ENCODE measurements around the gene COL23A1. TPM values are rescaled to one million over a fixed set of nuclear protein-coding genes. Genes with fewer than 3 reads are reported as not detected.

Gene COL23A1
- total RNA-seq, 1 donor from 2014 or later: 2.0 TPM

GRCh38 chr5:178595150-178595549, 5.0 kb upstream of the COL23A1 start:
- no peak for DNase-seq
- Histone ChIP-seq H3K9me3 (peaks cover 6% of the 10 kb centered on the region), H3K4me1 (peaks cover 4% of the 10 kb centered on the region), H3K27me3 (no peaks in the 10 kb centered on the region), H3K4me3 (no peak overlapping the region), H3K27ac (no peak overlapping the region), H3K36me3 (no peaks in the 10 kb centered on the region)
- no peak for ATAC-seq
- intact Hi-C loops (cut with DNase I): loop anchor here (10.0 kb wide), 1 partner anchor 150 kb away; no protein-coding TSS in a partner anchor
- TF ChIP-seq CTCF (IDR thresholded peaks at IDR 0.05): no peak

GRCh38 chr5:178590924-178591423, 781 bp upstream of the COL23A1 start:
- ATAC-seq (no peak), DNase-seq (no peak)
- H3K9me3 ChIP-seq: peaks cover 6% of the 10 kb centered on the region
- H3K27me3 ChIP-seq: peaks cover 11% of the 10 kb centered on the region
- intact Hi-C loops (cut with DNase I): loop anchor here (10.0 kb wide), 1 partner anchor 146 kb away; no protein-coding TSS in a partner anchor
- no peak overlapping the region for H3K27ac ChIP-seq
- no peak for TF ChIP-seq CTCF (IDR thresholded peaks at IDR 0.05)
- no peaks in the 10 kb centered on the region for H3K36me3 ChIP-seq
- H3K4me1 ChIP-seq: peaks cover 11% of the 10 kb centered on the region
- no peak overlapping the region for H3K4me3 ChIP-seq

DNA sequence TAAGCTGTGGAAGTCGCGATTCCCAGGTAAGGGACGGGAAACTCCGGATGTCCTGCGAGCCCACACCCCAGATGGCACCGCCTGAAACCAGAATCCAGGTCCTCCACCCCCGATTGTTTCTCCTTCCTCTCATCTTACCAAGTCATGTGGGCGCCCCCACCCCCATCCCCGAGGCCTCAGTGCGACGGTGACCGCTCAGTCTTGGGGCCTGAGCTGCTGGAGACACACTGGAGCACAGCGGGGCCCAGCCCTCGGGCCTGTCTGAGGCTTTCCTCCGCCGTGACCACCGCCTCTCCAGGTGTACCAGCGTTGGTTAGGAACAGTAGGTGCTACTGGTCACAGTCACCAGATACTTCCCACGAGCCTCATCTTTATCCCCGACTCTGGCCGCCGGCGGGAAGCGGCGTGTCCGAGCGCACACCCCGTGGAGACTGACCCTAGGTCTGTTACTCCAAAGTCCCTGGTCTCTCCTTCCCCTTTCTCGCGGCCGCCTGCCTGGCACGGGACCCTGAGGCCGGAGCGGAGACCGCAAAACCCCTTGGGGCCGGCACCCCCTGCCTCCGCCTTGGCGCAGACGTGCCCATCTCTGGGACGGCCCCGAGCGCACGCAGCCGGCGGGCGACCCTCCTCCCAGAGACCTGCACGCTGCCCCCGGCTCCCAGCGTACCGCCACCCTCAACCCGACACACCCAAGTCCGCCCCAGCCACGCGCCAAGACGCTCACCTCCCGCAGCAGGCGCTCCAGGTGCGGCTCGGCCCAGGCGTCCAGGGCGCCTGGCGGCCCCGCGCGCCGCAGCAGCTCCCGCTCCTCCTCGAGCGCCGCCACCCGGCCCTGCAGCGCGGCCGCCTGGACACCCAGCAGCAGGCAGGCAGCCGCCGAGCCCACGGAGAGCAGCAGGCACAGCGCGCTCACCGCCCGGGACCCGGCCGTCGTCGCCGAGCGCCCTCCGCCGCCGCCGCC, 733 bp downstream of the COL23A1 start:
- H3K27me3 ChIP-seq: peaks cover 11% of the 10 kb centered on the region
- H3K4me3 ChIP-seq: peak overlapping the region; percentile 49
- intact Hi-C loops (cut with DNase I): loop anchor here (10.0 kb wide), 1 partner anchor 145 kb away; no protein-coding TSS in a partner anchor
- H3K4me1 ChIP-seq: peaks cover 11% of the 10 kb centered on the region
- no peaks in the 10 kb centered on the region for H3K9me3 ChIP-seq
- peak; percentile 73 for DNase-seq
- no peak for TF ChIP-seq CTCF (IDR thresholded peaks at IDR 0.05)
- H3K36me3 ChIP-seq: no peaks in the 10 kb centered on the region
- no peak overlapping the region for H3K27ac ChIP-seq
- ATAC-seq: peak; percentile 48

DNA sequence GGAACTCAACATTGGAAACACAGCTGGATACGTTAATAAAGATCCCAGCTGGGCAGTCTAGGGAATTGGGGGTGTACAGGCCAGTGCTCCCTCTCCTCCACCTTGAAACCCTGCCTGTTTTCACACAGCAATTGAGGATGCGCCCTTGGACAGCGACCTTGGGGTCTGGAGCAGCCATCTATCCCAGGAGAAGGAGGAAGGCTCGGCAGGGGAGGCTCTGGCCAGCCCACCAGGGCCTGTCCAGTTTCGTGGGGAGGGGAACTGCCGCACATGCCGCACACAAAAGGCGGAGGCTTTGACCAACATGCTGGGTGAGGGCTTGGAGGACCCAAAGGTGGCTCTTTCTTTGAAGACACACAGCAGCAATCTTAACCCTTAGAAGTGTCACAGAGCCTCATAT, 1.4 kb downstream of the COL23A1 start:
- Histone ChIP-seq H3K9me3 (no peaks in the 10 kb centered on the region), H3K36me3 (no peaks in the 10 kb centered on the region), H3K27me3 (peaks cover 11% of the 10 kb centered on the region), H3K27ac (no peak overlapping the region), H3K4me3 (no peak overlapping the region), H3K4me1 (peaks cover 11% of the 10 kb centered on the region)
- DNase-seq (no peak), ATAC-seq (no peak)
- intact Hi-C loops (cut with DNase I): no loop called here
- TF ChIP-seq CTCF (IDR thresholded peaks at IDR 0.05): no peak

DNA sequence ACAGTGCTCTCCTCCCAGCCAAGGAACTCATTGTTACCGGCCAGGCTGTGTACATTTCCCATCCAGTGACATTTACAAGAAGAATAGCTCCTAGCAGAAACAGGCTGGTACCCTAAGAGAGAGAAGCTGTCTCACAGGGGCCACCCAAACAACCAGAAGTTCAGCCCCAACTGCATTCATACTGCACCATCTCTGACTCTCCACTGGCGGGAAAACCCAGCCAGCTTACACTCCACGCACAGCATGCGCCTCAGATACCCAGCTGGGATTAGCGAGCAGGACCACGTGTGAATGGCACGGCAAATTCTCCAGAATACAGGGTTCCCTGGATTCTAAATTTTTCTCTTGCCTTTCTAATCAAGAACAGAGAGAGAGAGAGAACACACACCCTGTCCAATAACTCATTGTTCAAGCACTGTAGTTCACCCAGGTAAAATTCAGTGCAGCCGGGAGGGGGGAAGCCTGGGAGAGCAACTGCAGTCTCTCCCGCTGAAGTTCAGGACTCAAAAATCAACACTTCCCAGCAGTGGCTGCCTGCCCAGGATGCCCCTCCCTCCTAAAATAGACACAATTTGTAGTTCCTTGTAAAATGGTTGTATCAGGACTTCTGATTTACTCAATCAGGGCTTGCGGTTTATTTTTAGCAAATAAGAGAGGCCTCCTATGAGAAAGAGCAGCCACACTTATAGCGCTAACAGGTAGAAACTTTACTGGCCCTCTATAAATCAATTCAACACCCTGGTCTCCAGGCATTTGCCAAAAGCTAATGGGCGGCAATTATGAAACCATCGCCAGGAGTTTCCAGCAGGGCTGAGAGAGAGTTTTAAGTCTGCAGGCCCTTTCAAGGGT, 2.2 kb downstream of the COL23A1 start:
- no peak for DNase-seq
- H3K4me3 ChIP-seq: no peak overlapping the region

More for the DNA sequence above, 2.2 kb downstream of the COL23A1 start:
- H3K36me3 ChIP-seq: no peaks in the 10 kb centered on the region
- no peak for ATAC-seq
- TF ChIP-seq CTCF (IDR thresholded peaks at IDR 0.05): no peak
- peaks cover 11% of the 10 kb centered on the region for H3K4me1 ChIP-seq
- no peak overlapping the region for H3K27ac ChIP-seq
- H3K9me3 ChIP-seq: no peaks in the 10 kb centered on the region
- intact Hi-C loops (cut with DNase I): no loop called here
- peaks cover 11% of the 10 kb centered on the region for H3K27me3 ChIP-seq
